Ovary (tissue), 9 donors: Measurements from ENCODE around the gene VGLL4. TPM values are rescaled to one million over a fixed set of nuclear protein-coding genes. Genes with fewer than 3 reads are reported as not detected.

Source experiments
- DNase-seq, 5 donors: peaks; one replicate each; pipeline ENCODE4 v3.0.0-alpha.2; 2019 to 2020
- H3K27ac ChIP-seq, 2 donors: fragments of 200-600 bp; one replicate each; pipeline versions ENCODE4 v1.5.1 to v1.8.0; 2019 to 2022
- H3K27me3 ChIP-seq: fragments of 200-600 bp; one replicate; pipeline ENCODE4 v1.8.0; 2022
- H3K36me3 ChIP-seq: fragments of 200-600 bp; sonication (generic); one replicate; pipeline ENCODE4 v1.5.1; 2019
- H3K4me1 ChIP-seq: one replicate; pipeline ENCODE4 v1.8.1; 2013; ENCODE audit warnings: mild to moderate bottlenecking, moderate library complexity; ENCODE audit not compliant: insufficient read depth
- H3K4me3 ChIP-seq: fragments of 200-600 bp; sonication (generic); one replicate; pipeline ENCODE4 v1.5.1; 2017
- H3K9me3 ChIP-seq, 2 donors: fragments of 200-600 bp in 1 of 2; sonication (generic) in 1 of 2; one replicate each; pipeline versions ENCODE4 v1.5.1 to v1.8.1; 2013 to 2019; ENCODE audit warnings: mild to moderate bottlenecking in 1 of 2, moderate library complexity in 1 of 2
- EP300 ChIP-seq: sonication (generic); formaldehyde crosslinking; IDR thresholded peaks from one replicate; pipeline ENCODE4 v1.6.1; 2017; ENCODE audit warnings: antibody characterized with exemption
- POLR2A ChIP-seq: fragments of 450-650 bp; IDR thresholded peaks from one replicate; pipeline ENCODE4 v1.6.1; 2017; ENCODE audit warnings: antibody characterized with exemption, mild to moderate bottlenecking, moderate library complexity
- WGBS, 3 donors: extraction: QIAGEN DNeasy Blood & Tissue Kit in 1 of 3; methylation state at CpG; one replicate each; pipeline versions ENCODE4 v1.1.5 to v1.1.7; 2013 to 2017; 5-methylcytosine and 5-hydroxymethylcytosine counted together
- intact Hi-C, 4 donors: fragments of 100-400 bp; cut with DNase I; formaldehyde crosslinking; loops; one replicate each; pipeline versions ENCODE4 v1.11.0 to v1.15.1; 2022 to 2023
- polyA plus RNA-seq, 2 donors: library from polyadenylated mRNA; stranded (reverse); fragments of 200-250 nt in 1 of 2; fragments of 350-450 nt in 1 of 2; fragmentation: Illumina TruSeq in 1 of 2; extraction: RNeasy Lipid Tissue Mini Kit (QIAGEN cat#74804) in 1 of 2; gene quantifications; one replicate each; pipeline ENCODE4 v1.2.3, GENCODE V29; 2013 to 2014
- total RNA-seq, 7 donors: library from RNA; depleted of rRNA in 2 of 7; stranded (reverse); fragments of >200 nt in 2 of 7; fragmentation: NEBNext Ultra II Directional in 3 of 7; extraction: Animal tissue kit (Norgen Biotek cat#: 25700) in 3 of 7; gene quantifications; one replicate each; pipeline versions ENCODE4 v1.1.0 to v1.2.4, GENCODE V29; 2016 to 2023
- TF ChIP-seq, protein P1 (sequence below), 3 donors: fragments of 450-650 bp in 2 of 3; fragments of 200-600 bp in 1 of 3; IDR thresholded peaks; one replicate each; pipeline versions ENCODE4 v1.5.1 to v1.8.0; 2016 to 2022; ENCODE audit warnings: antibody characterized with exemption in 3 of 3, mild to moderate bottlenecking in 1 of 3
- donor health status: DM: no; HTN: no; CAD: no; lungs with moderate emphysema.
- donor health status: DM: no; HTN: no; CAD: no.
- donor health status: Bipolar disorder and iron deficiency.
- donor health status: DM: yes; HTN: yes; CAD: no.
- donor health status: DM: no; HTN: no; CAD: no.
- donor health status: DM: yes; HTN: yes; CAD: no.

VGLL4 gene
- total and polyA plus RNA-seq, 9 donors = 73.2 to 120 (median 106) TPM

DNA sequence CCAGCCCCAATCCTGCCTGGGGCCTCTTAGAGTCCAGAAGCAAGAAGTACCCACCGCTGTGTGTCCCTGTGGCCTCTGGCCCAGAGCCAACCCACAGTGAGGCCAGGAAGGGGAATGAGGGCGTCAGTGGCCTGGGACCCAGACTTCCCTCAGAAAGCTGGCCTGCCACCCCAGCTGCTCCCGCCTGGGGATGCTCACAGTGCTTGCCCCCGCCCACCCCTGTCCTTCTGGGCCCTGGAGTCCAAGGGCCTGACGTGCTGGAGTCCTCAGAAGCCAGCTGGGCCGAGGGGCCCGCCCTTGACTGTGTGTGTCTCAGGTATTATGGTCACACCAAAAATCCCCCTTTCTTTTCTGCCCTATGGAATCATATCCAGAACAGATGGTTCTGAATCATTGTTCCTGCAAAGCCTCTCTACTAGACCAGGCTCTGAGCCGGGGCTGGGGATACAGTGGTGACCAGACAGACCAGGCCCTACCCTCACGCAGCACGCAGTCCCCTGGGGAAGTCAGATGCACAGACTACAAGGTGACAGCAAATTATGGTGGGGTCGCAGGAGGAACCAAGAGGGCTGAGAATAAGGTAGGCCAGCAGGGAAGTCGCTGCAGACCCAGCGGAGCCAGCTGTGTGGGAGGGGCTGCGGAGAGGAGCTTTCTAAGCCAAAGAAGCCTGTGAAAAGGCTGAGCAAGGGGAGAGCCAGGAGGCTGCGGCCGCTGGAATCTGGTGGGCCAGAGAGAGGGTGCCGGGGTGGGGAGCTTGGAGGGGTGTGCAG lies 99.1 kb downstream of the VGLL4 start:
- Histone ChIP-seq H3K4me3 (no peak overlapping the region), H3K27ac (peak overlapping the region; percentile 12 to 20), H3K9me3 (no peaks in the 10 kb centered on the region), H3K36me3 (no peaks in the 10 kb centered on the region), H3K27me3 (no peaks in the 10 kb centered on the region), H3K4me1 (peaks cover 2% of the 10 kb centered on the region)
- TF ChIP-seq EP300 = no peak
- TF ChIP-seq POLR2A = no peak
- TF ChIP-seq, protein P1, sequence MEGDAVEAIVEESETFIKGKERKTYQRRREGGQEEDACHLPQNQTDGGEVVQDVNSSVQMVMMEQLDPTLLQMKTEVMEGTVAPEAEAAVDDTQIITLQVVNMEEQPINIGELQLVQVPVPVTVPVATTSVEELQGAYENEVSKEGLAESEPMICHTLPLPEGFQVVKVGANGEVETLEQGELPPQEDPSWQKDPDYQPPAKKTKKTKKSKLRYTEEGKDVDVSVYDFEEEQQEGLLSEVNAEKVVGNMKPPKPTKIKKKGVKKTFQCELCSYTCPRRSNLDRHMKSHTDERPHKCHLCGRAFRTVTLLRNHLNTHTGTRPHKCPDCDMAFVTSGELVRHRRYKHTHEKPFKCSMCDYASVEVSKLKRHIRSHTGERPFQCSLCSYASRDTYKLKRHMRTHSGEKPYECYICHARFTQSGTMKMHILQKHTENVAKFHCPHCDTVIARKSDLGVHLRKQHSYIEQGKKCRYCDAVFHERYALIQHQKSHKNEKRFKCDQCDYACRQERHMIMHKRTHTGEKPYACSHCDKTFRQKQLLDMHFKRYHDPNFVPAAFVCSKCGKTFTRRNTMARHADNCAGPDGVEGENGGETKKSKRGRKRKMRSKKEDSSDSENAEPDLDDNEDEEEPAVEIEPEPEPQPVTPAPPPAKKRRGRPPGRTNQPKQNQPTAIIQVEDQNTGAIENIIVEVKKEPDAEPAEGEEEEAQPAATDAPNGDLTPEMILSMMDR (IDR thresholded peaks at IDR 0.05) = no peak
- 67 to 75% (median 72%) methylated on average over 17 of the region's 17 CpGs for whole genome bisulfite sequencing, 3 donors
- intact Hi-C loops = no loop called here
- peak in 3 of 5 donors; percentile 28 to 50 (median 28) for DNase-seq

DNA sequence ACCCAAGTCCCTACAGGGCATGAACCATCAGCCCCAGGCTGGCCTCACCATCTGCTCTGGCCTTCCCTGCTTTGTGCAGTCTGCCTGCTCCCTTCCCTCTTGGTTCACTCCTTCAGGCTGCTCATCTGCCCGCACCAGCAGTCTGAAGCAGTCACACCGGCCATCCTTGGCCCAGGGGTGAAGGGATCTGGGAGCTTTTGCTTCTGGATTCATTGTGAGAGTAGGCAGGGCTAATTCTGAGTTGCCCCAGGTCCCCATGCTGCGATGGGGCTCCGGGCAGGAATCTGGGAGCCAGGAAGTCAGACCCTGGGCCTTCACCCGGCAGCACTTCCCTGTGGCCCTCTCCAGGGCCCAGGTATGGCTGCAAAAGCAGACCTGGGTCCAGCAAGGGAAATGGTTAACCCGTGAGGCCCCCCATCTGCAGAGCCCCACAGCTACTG lies 99.7 kb downstream of the VGLL4 start:
- 87 to 97% (median 95%) methylated on average over 6 of the region's 6 CpGs for WGBS, 3 donors
- peak in 1 of 5 donors; percentile 25 for DNase-seq
- Histone ChIP-seq H3K4me1 (peaks cover 2% of the 10 kb centered on the region), H3K27ac (no peak overlapping the region), H3K36me3 (no peaks in the 10 kb centered on the region), H3K9me3 (no peaks in the 10 kb centered on the region), H3K27me3 (no peaks in the 10 kb centered on the region), H3K4me3 (no peak overlapping the region)
- TF ChIP-seq POLR2A (no peak), EP300 (no peak)
- TF ChIP-seq, protein P1 (IDR thresholded peaks at IDR 0.05) = no peak
- intact Hi-C loops = no loop called here

DNA sequence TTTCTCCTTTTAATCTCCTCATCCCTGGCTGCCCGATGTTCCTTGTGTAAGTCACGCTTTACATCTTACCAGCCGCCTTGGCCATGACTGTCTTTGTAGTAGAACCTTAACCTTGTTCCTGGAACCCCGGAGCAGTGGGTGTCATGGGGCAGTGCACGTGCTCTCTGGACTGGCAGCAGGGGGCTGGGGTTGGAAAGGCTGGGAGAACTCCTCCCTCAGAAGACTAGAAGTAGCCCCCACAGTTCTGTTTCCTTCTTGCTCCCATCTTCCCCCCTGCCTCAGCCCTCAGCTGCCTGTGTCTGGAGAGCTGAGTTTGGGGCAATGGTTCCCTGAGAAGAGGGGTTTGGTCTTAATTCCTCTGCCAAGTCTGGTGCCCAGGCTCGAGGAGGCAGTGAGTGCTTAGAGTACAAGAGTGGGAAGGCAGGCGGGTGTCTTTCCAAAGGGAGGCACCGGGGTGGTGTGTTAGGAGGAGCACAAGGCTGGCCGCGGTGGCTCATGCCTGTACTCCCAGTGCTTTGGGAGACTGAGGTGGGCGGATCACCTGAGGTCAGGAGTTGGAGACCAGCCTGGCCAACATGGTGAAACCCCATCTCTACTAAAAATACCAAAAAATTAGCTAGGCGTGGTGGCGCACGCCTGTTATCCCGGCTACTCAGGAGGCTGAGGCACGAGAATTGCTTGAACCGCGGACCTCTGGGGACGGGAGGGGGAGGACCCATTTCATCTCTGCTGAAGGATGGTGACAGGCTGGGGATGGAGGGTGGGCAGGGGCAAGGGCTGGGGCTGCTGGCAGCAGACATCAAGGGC lies 100.4 kb downstream of the VGLL4 start:
- Histone ChIP-seq H3K36me3 (no peaks in the 10 kb centered on the region), H3K27me3 (no peaks in the 10 kb centered on the region), H3K9me3 (no peaks in the 10 kb centered on the region), H3K4me1 (no peaks in the 10 kb centered on the region), H3K27ac (no peak overlapping the region), H3K4me3 (no peak overlapping the region)
- DNase-seq = peak in 2 of 5 donors; percentile 18 to 21
- intact Hi-C loops = no loop called here
- TF ChIP-seq, protein P1 (IDR thresholded peaks at IDR 0.05) = no peak
- 97 to 98% (median 97%) methylated on average over 19 of the region's 19 CpGs for WGBS, 3 donors

DNA sequence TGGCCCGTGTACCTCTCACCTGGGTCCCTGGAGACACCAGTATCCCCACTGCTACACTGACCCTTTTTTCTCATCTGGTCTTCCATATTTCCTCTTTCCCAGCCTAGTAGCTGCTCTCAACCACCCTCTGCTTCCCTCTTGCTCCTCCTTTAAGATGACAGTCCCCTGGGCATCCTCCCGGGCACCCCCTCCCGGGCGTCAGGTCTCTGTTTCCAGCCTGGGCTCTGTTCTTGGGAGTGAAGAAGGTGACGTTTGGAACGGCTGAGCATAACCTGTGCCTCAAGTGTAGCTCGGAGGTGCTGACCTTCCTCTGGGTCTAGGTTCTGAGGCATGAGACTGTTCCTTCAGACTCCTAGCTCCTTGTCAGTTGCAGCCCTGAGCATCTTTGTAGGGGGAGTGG lies 101.2 kb downstream of the VGLL4 start:
- Histone ChIP-seq H3K9me3 (no peaks in the 10 kb centered on the region), H3K27me3 (no peaks in the 10 kb centered on the region), H3K4me1 (no peaks in the 10 kb centered on the region), H3K36me3 (no peaks in the 10 kb centered on the region), H3K27ac (no peak overlapping the region), H3K4me3 (no peak overlapping the region)
- DNase-seq = peak in 2 of 5 donors; percentile 8 to 24
- TF ChIP-seq, protein P1 (IDR thresholded peaks at IDR 0.05) = no peak
- TF ChIP-seq POLR2A (no peak), EP300 (no peak)
- intact Hi-C loops = no loop called here
- 89 to 90% (median 89%) methylated on average over 7 of the region's 7 CpGs for WGBS, 3 donors
